Fibroblast of skin of right quadriceps (primary cell): ENCODE measurements around the gene HPX.
"Not testable (repeated sequence)": the region's sequence is repeated elsewhere in the genome, so short reads cannot be mapped to it uniquely, and the experiment has no call there.

ENCODE experiments used
- DNase-seq: peaks from one replicate; pipeline ENCODE4 v3.0.0-alpha.2; 2013

Gene HPX

DNA sequence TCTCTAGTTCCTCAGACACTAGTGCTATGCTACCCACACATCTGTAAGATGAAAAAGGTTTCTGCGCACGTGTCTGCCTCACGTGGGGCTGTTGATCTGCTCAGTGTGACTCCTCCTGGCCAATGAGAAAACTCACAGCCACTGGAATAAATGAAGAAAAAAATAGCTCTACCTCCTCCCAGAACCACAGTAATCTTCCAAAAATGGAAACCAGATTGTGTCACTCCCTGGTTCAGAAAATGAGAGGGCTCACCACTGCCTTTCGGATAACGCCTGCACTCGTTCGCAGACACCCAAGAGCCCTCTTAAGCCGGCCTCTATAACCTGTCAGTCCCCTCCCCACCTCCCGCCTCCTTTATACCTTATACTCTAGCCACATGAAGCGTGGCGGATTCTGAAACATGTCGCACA lies 27.0 kb downstream of the HPX start:
- DNase-seq = peak; percentile 47

DNA sequence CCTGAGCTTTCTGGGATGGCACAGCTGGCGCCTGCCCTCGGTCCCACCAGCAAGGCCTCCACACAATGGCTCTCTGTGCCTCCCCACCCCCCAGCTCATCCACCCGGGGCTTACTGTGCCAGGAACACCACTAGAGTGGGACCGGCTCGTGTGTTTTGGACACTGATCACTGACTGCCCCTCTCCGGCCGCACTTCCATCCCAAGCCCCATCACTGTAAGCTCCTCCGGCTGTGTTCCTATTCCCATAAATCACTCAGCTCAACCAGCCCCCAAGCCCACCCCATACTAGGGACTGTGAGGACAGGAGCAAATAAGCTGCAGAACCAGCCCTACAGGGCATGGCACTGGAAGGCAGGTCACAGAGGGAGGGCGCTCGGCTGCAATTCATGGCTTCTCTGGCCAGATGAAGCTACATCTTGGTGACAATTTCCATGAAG lies 29.2 kb downstream of the HPX start:
- no peak for DNase-seq

DNA sequence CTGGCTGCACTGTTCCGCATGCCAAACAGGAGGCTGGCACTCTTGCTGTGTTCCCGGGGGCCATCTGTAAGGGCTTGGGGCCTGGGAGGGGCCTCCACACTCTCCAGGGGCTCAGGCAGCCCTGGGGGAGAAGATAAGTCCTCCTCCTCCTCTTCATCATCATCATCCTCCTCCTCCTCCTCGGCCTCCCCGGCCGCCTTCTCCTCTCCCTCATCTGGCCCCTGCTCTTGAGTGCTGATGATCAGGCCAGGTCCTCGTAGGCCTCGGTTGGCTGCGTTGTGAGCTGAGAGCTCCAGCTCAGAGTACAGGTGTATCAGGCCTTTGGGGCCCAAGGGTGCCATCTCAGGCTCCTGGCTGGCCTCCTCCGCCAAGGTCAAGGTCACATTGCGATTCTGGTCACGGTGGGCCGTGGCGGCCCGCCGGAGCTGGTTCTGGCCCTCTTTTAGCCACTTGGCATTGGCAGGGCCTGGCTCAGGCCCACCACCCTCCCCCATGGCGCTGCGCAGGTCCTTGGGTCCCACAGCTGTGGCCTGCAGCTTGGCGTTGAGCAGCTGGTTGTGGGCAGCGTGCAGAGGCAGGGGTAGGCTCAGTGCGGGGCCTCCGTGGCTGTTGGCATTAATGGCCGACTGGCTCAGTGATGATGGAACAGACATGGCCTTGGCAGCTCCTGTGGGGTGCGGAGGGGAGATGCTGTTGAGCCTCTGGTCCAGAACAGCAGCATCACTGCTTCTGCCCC lies 29.9 kb downstream of the HPX start:
- no peak for DNase-seq

DNA sequence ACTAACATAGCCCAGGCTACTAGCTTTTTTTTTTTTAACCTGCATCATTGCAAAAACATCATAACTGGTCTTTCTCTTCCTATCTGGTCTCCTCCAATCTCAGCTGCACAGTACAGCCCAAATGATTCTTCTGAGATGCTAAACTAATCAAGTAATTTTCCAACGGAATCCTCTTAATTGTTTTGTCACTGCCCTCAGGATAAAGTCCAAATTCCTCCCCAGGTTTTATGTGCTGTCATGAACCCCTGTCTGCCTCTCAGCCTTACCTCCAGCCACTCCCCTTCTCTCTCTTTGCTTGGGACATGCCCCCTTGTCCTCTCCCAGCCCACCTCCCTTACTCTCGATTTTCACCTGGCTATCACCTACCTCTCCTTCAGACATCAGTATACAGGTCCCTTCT lies 34.4 kb downstream of the HPX start:
- no peak for DNase-seq

DNA sequence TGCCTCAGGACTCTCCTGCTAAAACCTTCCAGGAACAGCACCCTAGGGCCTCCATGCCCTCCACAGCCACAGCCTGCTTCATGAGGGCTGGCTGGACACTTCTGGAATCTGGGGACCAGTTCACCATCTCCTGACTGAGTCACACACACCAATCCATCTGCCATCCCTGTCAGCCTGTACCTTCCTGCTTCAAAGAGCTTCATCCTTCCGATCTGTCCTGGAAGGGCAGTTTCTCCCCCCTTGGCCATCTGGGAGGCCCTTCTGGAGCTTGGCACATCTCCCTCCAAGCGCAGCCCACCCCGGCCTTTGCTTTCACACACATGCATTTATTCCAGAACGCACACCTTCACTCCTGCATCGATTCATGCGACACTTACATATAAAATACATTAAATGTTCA lies 34.9 kb downstream of the HPX start:
- no peak for DNase-seq

DNA sequence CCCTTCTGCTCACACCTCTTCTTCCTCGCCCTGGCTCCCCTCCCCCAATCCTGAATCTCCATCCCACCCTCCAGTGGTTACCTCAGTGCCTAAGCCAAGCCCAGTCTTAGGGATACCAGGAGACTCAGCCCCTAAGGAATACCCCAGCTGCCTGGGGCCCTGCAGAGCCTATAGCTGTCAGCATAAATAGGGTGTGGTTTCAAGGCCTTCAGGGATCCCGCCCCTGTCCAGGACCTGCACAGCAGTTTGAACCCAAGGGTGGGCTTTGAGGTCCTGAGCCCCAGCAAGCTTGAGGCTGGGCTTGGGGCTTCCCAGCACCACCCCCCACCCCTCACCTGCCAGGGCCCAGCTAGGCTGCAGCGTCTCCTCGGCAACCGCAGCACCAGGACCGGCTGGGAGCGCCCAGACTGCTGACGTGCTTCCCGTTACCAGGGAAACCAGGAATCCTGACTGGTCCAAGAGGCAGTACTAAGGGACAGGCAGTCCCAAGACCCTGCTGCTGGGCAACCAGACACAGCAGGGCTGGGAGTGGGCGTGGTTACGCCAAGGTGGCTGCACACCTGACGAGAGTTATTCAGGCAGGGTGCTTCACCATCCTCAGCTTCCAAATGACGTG lies 35.6 kb downstream of the HPX start:
- no peak for DNase-seq

DNA sequence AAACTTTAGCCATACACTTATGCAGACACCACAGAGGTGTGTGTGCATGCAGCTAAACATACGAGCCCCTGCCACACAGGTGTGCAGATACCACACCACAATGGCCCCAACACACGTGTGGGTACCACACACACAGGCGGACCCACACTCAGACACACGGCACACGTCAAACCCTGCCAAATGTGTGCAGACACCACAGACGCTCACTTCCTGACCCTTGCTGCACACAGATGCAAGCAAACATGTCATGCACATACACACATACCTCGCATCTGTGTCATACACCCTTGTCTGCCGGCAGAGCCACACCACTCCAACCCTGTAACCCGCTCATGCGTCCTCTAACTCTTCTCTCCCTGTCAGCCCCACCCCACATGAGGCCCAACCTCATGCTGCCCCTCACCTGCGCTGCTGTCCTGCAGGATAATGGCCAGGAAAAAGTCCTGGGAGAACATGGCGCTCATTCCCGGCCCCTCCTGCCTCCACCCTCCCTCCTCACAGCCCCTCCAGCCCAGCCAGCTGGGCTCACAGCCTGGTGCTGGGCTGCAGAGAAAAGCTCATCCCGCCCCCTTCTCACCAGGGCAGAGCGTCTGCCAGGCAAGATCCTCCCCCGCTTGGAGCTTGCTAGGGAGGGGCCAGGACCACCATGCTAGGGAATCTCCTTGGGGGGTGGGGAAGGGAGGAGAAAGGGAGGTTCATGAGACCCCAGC lies 36.3 kb downstream of the HPX start:
- DNase-seq = peak; percentile 71

DNA sequence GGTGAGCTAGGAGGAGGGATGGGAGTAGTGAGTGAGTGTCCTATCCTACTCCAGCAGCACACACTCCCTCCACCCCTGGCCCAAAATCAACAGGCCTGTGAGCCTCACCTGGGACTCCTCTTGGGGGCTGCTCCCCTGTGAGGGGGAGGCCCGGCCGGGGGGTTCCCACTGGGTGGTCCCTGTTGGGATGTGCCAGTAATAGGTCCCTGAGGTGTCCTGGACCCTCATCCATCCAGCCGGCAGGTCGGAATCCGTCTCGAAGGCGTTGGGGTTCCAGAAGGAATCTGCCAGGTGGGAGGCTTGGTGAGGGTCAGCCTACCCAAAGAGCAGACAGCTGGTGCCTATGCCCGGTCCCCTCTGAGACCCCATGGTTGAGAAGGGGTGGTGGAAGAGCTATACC lies 37.2 kb downstream of the HPX start:
- no peak for DNase-seq

DNA sequence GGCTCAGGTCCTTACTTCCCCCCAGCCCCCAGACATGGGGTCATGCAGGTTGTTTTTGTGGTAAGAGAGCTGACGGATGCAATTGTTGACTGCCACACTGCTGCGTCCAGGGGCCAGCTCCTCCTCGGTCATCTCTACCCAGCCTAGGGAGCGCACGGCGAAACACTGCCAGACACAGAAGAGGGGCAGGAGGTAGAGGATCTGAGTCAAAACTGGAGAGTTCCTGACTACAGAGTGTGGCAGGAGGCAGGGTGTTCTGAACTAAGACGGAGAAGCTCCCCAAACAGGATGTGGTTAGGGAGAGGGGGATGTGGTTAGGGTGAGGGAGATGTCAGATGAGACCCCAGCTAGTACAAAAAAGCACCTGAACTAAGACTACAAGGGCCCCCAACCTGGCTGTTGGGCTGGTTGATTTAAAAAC lies 38.2 kb downstream of the HPX start:
- DNase-seq = peak; percentile 35

DNA sequence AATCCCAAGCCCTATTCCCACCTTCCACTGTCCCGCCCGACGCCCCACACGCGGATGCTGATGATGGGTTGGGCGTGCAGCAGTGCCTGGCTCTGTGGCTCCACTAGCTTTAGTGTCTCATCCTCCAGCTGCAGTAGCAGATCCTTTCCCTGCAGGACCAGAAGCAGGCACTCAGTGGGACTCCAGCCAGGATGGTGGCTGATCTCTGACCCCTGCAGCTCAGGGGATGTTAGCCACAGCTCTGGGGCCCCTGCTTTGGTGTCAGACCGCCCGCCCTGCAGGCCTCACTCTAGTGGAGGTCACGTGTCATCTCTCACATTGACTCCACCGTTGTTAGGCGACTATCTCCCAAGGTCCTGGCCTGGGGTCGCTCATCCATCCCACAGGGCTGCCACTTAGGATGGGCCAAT lies 38.7 kb downstream of the HPX start:
- DNase-seq = no peak

DNA sequence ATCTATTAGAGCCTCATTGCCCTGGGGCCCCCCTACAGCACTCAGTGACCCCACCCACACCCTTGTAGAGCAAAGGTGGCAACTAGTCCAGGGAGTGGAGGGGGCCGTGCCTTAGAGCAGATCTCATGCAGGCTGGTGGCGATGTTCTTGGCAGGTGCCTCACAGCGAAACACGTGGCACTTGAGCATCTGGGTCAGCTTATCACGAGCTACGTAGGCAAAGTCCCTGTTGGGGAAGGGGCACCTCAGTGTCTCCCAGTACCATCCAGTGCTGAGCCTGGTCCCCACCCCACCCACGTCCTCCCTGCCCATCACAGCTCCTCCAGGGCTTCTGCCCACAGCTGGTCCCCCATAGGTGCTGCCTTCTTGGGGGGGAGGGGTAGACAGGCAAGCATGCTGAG lies 39.3 kb downstream of the HPX start:
- no peak for DNase-seq

DNA sequence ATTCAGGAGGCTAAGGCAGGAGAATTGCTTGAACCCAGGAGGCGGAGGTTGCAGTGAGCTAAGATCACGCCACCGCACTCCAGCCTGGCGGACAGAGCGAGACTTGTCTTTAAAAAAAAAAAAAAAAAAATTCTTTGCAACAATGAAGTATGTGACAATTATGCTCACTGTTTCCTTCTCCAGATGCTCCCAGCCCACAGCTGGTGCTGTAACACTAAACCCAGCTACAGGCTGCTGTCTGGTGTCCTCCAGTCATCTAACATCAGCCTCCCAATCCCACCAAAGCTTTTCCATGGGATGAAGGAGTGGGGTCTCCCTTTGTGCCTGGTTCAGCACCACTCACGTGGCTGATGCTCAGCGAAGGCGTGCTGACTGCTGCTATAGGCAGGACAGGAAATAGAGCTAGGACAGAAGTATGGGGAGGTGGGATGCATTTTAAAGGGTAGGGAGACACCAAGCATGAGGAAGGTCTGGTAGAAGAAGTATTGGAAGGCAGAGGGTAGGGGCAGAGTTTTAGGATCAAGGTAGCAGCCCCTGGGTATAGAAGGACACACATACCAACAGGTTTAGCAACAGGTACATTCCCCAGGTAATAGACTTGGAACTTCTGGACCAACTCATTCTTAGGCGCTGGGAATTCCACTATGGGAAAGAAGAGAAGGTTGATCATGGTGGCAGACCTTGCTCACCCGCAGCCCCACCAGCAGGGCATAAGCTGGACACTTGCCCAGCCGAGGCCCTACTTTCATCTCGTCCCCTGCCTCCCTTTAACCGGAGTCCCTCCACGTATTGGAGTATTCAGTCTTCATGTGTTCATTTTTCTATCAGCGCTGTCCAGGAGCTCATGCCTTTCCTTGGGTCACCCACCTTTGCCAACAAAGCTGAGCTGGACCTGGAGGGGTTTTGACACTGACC lies 40.1 kb downstream of the HPX start:
- no peak for DNase-seq

DNA sequence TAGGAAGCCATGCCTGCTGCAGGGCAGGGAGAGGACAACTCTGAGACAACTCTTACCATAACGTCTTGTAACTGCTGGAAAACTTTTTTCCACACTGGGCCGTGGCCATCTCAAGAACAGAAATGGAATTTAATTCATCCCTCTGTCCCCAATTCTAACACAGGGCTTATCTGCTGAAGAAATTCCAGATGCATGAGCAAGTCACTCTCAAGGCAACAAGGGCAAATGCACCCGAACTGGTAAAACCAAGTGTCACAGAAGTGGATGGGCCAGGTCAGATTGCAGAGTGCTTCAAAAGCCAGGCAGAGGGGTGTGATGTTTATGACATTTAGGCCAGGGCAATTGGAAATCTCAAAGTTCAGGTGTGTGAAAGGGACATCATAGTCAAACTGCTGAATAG lies 43.2 kb downstream of the HPX start:
- peak; percentile 8 for DNase-seq

DNA sequence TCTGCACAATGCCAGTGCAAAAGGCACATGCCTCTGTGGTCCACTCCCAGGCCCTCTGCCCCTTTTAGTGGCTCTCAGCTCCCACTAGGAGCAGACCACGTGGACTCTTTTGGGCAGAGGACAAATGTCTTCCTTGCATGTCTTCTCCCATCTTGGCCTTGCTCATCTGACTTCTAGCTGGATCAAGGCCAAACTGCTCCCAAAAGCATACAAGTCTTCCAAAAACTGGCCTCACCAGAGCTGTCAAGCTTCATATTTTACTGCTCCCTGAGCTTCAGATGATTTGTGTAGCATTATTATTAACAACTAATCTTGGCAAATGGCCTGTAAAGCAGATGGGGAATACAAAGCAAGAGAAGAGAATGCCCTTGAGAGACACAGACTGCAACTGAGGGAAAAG lies 43.6 kb downstream of the HPX start:
- DNase-seq = no peak

DNA sequence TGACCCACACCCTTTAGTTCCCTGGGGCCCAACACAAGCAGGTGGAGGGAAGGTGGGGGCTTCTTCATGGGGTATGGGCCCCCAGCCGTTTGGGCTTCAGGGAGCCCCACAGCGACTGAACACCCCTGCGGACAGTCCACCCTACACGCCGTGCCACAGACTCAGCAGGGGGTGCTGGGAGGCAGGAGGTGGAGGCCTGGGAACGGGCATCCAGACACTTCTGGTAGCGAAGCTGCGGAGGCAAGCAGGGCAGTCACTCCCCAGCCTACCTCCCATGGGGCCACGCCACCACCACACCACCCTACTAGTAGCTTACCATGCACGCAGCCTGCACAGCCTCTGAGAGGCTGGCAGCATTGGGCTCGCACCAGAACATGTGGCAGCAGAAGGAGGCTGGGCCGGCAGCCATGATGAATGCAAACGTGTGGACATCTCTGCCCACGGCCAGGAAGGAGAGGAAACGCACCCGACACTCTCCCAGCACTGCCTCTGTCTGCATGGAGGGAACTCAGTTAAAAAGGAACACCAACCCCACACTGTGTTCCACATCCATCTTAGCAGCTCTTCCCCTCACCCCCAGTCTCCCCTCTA lies 45.2 kb downstream of the HPX start:
- DNase-seq = no peak

DNA sequence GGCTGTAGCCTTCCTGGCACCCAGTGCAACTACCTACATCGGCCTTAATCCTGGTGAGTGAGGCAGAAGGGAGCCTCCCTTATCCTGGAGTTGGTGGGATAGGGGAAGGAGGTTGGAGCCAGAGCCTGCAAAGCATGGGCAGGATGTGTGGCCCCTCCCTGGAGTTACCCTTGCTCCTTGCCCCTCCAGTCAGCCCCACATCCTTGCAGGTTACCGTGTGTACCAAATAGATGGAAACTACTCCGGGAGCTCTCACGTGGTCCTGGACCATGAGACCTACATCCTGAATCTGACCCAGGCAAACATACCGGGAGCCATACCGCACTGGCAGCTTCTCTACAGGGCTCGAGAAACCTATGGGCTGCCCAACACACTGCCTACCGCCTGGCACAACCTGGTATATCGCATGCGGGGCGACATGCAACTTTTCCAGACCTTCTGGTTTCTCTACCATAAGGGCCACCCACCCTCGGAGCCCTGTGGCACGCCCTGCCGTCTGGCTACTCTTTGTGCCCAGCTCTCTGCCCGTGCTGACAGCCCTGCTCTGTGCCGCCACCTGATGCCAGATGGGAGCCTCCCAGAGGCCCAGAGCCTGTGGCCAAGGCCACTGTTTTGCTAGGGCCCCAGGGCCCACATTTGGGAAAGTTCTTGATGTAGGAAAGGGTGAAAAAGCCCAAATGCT lies 46.7 kb downstream of the HPX start:
- DNase-seq = no peak

DNA sequence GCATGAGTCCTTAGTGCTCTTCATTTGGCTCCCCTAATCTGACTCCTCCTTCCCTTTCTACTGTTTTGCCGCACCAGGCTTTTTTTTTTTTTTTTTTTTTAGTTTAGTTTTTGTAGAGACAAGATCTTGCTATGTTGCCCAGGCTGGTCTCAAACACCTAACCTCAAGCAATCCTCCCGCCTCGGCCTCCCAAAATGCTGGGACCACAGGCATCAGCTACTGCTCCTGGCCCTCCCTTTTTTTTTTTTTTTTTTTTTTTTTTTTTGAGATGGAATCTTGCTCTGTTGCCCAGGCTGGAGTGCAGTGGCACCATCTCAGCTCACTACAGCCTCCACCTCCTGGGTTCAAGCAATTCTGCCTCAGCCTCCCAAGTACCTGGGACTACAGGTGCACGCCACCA lies 48.5 kb downstream of the HPX start:
- DNase-seq = not testable (repeated sequence)

DNA sequence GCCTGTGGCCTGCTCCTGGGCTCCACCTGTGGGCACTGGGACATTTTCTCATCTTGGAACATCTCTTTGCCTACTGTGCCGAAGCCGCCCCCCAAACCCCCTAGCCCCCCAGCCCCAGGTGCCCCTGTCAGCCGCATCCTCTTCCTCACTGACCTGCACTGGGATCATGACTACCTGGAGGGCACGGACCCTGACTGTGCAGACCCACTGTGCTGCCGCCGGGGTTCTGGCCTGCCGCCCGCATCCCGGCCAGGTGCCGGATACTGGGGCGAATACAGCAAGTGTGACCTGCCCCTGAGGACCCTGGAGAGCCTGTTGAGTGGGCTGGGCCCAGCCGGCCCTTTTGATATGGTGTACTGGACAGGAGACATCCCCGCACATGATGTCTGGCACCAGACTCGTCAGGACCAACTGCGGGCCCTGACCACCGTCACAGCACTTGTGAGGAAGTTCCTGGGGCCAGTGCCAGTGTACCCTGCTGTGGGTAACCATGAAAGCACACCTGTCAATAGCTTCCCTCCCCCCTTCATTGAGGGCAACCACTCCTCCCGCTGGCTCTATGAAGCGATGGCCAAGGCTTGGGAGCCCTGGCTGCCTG lies 49.2 kb downstream of the HPX start:
- DNase-seq = no peak

DNA sequence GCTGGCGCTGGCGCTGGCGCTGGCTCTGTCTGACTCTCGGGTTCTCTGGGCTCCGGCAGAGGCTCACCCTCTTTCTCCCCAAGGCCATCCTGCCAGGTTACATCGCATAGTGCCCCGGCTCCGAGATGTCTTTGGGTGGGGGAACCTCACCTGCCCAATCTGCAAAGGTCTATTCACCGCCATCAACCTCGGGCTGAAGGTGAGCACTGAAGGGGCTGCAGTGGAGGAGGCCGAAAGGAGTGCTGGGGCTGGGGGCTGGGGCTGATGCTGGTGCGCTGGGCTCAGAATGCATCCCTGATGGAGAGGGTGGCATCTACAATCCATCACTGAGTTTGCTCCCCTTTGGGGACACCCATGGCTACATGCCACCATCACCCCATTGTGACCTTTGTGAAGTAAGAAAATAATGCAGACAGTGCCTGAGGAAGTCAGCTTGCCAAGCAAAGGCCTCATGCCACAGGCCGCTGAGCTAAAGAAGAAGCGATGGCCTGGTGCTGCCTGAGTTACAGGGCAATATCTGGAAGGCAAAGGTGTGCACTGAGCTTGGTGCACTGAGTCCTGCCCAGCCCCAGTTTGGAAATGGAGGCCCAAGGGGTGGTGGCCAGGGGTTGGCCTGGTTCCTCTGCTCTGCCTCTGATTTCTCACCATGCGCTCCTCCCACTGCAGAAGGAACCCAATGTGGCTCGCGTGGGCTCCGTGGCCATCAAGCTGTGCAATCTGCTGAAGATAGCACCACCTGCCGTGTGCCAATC lies 49.9 kb downstream of the HPX start:
- no peak for DNase-seq

DNA sequence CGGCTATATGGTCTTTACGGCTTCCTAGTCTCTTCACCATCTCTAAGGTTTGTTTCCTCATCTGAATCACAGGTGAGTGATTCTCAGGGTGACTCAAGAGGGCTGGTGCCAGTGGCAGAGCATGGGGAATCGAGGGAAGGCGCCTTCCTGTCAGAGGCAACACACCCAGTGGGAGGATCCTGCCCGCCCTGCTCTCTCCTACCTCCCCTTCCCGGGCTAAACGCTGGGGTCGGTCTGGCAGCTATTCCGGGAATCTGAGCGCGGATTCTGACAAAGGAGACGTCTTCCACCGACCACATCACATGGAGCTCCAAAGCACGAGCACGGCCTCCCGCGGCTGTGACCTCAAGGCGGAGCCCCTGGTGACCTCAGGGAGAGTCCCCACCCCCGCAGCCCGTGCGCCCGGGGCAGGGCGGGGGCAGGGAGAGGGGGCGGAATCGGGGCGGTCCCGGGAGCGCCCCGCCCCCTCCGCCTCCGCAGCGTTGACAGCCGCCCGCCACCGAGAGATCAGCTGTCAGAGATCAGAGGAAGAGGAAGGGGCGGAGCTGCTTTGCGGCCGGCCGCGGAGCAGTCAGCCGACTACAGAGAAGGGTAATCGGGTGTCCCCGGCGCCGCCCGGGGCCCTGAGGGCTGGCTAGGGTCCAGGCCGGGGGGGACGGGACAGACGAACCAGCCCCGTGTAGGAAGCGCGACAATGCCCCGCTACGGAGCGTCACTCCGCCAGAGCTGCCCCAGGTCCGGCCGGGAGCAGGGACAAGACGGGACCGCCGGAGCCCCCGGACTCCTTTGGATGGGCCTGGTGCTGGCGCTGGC lies 50.7 kb downstream of the HPX start, which contains the start of gene SMPD1:
TSS of gene SMPD1 (plus strand) at position 570 of the 813 bp plus-strand sequence. CDS start at position 695, 125 bp downstream.
- peak; percentile 83 for DNase-seq
